Posterior cingulate gyrus (tissue), 11 donors: ENCODE data around the gene MAGEA4.

Experiments
- DNase-seq, 10 donors: peaks; one replicate each; pipeline versions ENCODE4 v3.0.0 to v3.0.0-alpha.2; 2020 to 2021; ENCODE audit warnings: mixed read lengths in 3 of 10
- intact Hi-C: fragments of 100-400 bp; cut with DNase I; formaldehyde crosslinking; loops from one replicate; pipeline ENCODE4 v1.15.1; 2023

The MAGEA4 gene

DNA sequence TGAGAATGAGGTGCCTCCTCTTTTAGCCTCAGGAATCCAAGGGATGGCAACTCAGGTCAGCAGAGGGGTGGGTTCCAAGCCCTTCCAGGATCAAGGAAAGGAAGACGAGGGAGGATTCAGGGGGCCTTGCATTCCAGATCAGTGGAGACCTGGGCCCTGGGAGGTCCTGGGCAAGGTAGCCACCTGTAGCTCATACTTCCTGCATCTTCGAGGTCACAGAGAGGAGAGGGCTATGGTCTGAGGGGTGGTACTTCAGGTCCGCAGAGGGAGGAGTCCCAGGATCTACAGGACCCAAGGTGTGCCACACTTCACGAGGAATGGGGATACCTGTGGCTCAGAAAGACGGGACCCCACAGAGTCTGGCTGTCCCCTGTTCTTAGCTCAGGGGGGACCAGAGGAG lies 9.2 kb downstream of the MAGEA4 start:
- intact Hi-C loops = no loop called here
- DNase-seq = peak in 1 of 10 donors; percentile 59

DNA sequence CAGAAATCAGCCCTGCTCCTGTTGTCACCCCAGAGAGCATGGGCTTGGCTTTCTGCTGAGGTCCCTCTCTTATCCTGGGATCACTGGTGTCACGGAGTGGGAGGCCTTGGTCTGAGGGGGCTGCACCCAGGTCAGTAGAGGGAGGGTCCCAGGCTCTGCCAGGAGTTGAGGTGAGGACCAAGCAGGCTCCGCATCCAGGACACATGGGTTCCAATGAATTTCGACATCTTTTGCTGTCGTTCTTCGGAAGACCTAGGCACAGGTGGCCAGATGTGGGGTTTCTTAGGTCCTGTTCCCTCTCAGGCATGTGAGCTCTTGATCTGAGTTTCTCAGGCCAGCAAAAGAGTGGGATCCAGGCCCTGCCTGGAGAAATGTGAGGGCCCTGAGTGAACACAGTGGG lies 10.0 kb downstream of the MAGEA4 start:
- DNase-seq = no peak
- intact Hi-C loops = no loop called here

DNA sequence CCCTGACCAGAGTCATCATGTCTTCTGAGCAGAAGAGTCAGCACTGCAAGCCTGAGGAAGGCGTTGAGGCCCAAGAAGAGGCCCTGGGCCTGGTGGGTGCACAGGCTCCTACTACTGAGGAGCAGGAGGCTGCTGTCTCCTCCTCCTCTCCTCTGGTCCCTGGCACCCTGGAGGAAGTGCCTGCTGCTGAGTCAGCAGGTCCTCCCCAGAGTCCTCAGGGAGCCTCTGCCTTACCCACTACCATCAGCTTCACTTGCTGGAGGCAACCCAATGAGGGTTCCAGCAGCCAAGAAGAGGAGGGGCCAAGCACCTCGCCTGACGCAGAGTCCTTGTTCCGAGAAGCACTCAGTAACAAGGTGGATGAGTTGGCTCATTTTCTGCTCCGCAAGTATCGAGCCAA lies 11.0 kb downstream of the MAGEA4 start:
- DNase-seq = no peak

DNA sequence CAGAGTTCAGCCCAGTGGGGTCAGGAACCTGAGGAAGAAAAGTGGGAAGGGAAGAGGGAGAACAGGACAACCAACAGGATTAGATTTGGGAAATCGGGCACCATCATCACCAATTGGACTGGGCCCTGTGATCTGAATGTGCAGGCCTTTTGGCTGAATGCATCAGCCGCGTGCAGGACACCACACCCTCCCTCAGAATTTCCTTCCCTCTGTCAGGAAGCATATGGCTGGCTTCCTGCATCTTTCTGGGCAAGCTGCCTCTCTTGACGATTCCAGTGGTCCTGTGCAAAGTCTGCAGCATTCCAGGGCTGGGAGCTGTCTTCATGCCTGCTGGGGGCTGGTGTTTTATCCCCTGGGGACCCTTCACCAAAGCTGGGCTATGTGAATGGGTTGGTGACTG lies 16.4 kb downstream of the MAGEA4 start:
- DNase-seq = no peak

More for the DNA sequence above, 11.0 kb downstream of the MAGEA4 start:
- intact Hi-C loops = no loop called here

DNA sequence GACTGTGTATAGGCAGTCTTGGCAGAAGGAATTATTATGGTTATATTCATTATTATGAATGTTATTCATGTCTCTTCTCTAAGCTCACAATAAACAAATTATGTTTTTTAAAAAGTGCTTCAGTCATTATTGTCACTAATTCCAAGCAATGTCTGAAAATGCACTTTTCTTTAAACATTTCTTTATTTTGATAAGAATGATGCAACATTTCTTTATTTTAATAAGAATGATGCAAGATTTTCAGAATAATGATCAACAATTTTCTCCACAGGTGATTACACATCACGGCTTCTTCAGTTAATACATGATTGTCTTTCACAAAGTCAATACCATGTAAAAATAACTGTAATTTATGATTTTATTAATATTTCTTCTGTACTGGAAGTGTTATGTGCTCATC lies 22.7 kb downstream of the MAGEA4 start:
- intact Hi-C loops = no loop called here
- no peak for DNase-seq

More for the DNA sequence above, 16.4 kb downstream of the MAGEA4 start:
- intact Hi-C loops = no loop called here

DNA sequence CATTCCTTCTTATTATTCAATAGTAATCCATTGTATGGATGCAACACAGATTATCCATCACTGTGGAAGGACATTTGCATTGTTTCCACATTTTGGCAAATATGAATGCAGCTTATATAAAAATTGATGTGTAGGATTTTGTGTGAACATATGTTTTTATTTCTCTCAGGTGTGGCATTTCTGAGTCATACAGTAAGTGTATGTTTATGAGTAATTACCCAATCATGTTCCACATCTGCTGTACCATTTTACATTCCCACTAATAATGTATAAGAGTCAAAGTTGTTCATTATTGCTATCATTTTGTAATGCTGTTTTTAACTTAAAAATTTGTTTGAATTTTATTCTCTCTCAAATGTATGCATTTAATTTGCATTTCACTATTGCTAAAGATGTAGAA lies 25.5 kb downstream of the MAGEA4 start:
- no peak for DNase-seq

DNA sequence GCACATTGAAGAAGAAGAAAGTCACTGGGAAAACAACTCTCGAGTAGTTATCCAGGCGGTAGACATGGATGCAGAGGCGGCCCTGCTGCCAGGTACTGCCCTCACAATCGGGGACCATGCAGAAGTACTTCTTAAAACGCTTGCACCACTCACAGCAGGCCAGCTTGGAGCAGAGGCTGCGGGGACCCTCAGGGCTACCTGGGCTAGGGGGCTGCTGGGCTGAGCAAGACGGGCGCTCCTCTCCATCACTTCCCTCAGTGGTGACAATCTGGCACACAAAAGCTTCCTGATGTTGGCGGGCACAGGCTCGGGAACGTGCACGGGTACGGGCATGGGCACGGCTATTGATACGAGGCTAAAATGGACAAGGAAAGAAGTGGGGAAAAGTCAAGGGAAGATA lies 42.0 kb downstream of the MAGEA4 start:
- intact Hi-C loops = no loop called here
- no peak for DNase-seq

More for the DNA sequence above, 25.5 kb downstream of the MAGEA4 start:
- intact Hi-C loops = no loop called here

DNA sequence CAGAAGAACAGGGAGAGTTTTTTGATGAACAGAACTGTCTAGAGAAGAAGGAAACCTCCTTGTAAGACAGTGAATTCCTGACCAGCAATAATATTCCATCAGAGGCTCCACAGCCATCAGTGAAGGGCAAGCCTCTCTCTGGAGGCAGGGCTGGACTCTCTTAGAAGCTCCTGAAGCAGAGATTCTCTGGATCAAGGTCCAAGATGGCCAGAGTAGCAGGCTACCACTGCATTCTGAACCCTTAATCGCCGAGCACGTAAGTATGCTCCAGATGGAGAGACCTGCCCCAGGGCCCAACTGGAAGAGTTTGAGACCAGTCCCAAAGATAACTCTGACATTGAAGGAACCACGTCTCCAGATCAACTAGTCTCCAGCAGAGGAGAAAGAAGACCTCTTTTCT lies 45.4 kb downstream of the MAGEA4 start:
- DNase-seq = no peak
- intact Hi-C loops = no loop called here

DNA sequence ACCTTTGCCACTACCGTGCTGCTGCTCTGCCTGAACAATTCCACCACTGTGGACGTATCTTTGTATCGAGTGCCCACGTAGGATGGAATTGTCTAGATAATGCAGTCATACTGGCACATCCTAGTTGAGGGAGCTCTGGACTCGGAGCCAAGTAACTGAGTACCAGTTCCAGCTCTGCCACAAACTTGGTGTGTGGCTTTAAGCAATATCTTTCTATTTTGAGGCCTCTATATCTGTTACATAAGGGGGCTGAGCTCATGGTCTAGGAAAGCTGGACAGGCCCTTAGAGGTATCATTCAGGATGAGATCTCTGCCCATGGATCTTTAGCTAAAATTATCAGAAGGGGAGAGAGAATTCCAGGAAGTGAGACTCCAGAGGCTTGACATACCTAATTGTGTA lies 49.3 kb downstream of the MAGEA4 start:
- intact Hi-C loops = no loop called here
- no peak for DNase-seq

DNA sequence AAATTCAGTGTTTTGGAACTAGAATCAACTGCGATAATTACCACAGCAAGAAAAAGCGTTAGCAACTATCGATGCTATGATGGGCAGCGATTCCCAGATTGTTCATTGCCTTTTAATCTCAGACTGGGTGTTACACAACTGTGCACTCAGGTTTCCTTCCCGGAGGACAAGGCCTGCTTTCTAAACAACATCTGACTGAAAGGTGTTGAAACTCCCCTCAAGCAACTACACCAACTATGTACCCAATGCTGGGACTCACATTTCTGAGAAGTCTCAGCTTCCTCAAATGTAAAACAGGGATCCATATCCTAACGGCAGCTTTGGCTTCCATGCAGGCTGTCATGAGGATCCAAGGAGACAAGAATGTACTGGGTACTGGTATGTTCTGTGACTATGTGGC lies 53.5 kb downstream of the MAGEA4 start:
- intact Hi-C loops = no loop called here
- DNase-seq = no peak

DNA sequence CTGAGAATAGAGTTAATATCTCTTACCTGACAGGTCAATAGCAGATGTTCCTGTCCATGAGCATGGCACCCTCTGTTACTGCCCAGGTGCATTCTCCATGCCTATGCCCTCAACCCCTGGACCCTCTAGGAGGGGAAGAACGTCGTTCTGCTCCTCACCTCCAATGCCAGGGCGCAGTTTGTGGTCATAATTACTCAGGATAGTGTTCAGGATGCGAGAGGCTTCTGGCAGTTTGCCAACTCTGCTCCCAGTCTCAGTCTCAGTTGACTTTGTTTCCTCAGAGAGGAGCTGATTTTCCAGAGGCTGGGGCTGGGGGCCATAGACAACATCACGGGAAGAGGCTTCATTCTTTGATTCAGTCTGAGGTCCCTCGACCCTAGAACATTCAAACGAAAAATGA lies 57.3 kb downstream of the MAGEA4 start:
- no peak for DNase-seq
- intact Hi-C loops = no loop called here

DNA sequence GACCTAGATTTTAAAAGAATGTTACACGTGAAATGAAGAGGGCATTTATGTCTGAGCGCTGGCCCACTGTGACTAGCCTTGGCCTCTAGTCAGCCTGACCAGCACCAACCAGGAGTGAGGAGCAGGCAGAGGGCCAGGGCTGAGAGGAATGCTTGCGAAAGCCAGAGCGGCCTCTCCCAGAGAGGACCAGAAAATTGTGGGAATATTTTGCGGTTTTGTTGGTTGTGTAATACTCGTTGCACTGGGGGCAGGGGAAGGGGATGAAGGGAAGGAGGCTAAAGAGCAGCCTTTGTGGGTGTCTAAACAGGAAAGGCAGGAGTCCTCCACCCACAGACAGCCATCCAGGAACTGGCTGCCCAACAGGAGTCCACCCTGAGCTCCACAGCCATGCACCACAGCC lies 58.0 kb downstream of the MAGEA4 start:
- peak in 1 of 10 donors; percentile 13 for DNase-seq
- intact Hi-C loops = no loop called here

DNA sequence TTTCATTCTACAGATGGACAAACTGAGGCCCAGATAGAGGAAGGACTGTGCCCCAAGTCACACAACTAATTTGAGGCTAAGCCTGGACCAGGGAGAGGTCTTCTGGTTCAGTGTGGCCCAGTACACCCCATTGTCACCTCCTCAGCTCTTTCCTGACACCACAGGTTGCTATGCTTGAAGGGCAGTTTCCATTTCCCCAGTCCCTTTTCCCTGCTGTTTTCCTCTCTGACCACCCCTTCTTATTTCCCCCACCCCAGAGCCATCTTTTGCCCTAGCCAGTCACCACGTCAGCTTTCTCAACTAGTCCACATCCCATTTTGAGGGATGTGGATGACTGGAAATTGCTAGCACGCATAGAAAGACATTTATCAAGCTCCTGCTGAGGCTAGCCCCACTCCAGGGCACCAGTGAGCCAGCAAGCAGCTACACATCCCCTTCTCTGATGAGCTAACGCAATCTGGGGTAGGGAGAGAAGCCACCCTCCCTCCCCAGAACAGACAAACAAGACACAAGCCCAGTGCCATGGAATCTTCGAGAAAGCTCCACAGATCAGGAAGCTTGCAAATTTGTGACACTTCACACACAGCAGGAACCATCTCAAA lies 60.5 kb downstream of the MAGEA4 start:
- intact Hi-C loops = no loop called here
- DNase-seq = no peak

DNA sequence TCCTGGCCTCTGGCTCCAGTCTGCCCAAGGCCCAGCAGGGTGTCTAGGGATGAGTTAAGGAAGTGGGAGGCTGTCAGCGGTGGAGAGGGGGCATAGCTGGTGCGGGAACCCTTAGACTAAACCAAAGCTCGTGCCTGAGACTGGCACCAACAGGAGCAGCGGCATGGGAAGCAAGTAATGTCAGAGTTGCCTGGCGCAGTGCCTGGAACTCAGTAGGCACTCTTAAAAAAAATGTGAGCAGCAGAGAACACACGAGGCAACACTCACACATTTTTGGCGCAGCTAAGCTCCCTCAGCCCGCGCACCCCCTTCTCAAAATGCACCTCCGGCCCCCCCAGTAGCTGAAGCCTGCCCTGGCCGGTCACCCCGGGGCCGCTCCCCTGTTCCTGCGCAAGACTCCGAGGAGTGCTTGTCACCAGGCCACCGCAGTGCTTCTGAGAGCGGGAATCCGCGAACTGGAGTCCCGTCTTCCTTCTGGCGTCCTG lies 61.2 kb downstream of the MAGEA4 start:
- peak in 1 of 10 donors; percentile 9 for DNase-seq
- intact Hi-C loops = no loop called here
